HepG2 (cell line): ENCODE results near the gene LAMB2. TPM values are rescaled to one million over a fixed set of nuclear protein-coding genes. Genes with fewer than 3 reads are reported as not detected.
A peak's percentile ranks its signal among the peaks of the same experiment; 100 is the strongest.

ENCODE experiments used
- DR1 ChIP-seq: sonication (generic); formaldehyde crosslinking; IDR thresholded peaks from 2 replicates; pipeline ENCODE4 v1.8.0; 2021; ENCODE audit warnings: mild to moderate bottlenecking, missing genetic modification reagents, inconsistent platforms
- NR2F1 ChIP-seq, 2 experiments: fragments of 450-650 bp in 1 of 2; formaldehyde crosslinking in 1 of 2; IDR thresholded peaks; 2 replicates each; pipeline versions ENCODE4 v1.5.0 to v1.6.1; 2016 to 2020; ENCODE audit warnings: mild to moderate bottlenecking in 1 of 2, missing compliant biosample characterization in 1 of 2, missing genetic modification reagents in 1 of 2, moderate library complexity in 1 of 2
- PRDM10 ChIP-seq: sonication (generic); formaldehyde crosslinking; IDR thresholded peaks from 2 replicates; pipeline ENCODE4 v1.4.0; 2020; ENCODE audit warnings: low read depth, missing genetic modification reagents
- ZFP41 ChIP-seq: sonication (generic); formaldehyde crosslinking; IDR thresholded peaks from 2 replicates; pipeline ENCODE4 v1.4.0; 2020; ENCODE audit warnings: mild to moderate bottlenecking, missing genetic modification reagents, borderline replicate concordance
- ZNF18 ChIP-seq: sonication (generic); formaldehyde crosslinking; IDR thresholded peaks from 2 replicates; pipeline ENCODE4 v1.8.0; 2022; ENCODE audit warnings: mild to moderate bottlenecking, missing genetic modification reagents; ENCODE audit not compliant: insufficient replicate concordance
- polyA plus RNA-seq, 8 experiments: library from polyadenylated mRNA; depleted of rRNA in 3 of 8; stranded (reverse) in 7 of 8; unstranded in 1 of 8; fragments of >200 nt; fragmentation: Illumina TruSeq in 4 of 8; extraction: Trizol in 4 of 8; gene quantifications; 2 replicates each; pipeline versions ENCODE4 v1.2.1 to v1.2.3, GENCODE V29; 2011 to 2016; ENCODE audit warnings: low read depth in 4 of 8, missing spikeins in 1 of 8, mixed read lengths in 1 of 8; ENCODE audit not compliant: insufficient read depth in 1 of 8
- total RNA-seq, 5 experiments: library from RNA; depleted of rRNA; stranded (reverse); fragments of >200 nt; fragmentation: Illumina TruSeq; extraction: Trizol; gene quantifications; 2 replicates each; pipeline ENCODE4 v1.2.3, GENCODE V29; 2016; ENCODE audit warnings: low read depth in 1 of 5
- TF ChIP-seq, protein P1 (sequence below), 2 experiments: sonication (generic) in 1 of 2; formaldehyde crosslinking in 1 of 2; IDR thresholded peaks; 2 replicates each; pipeline versions ENCODE4 v1.6.1 to v1.9.0; 2014 to 2022; ENCODE audit warnings: antibody characterized with exemption in 1 of 2, borderline replicate concordance in 1 of 2, inconsistent platforms in 1 of 2, low read depth in 1 of 2, missing genetic modification reagents in 1 of 2
- TF ChIP-seq, protein P2 (sequence below), 2 experiments: sonication (generic) in 1 of 2; formaldehyde crosslinking in 1 of 2; IDR thresholded peaks; 2 replicates each; pipeline versions ENCODE4 v1.5.1 to v1.6.1; 2011 to 2020; ENCODE audit warnings: borderline replicate concordance in 1 of 2, low read depth in 1 of 2, low read length in 1 of 2, mild to moderate bottlenecking in 1 of 2, missing genetic modification reagents in 1 of 2, moderate library complexity in 1 of 2
- TF ChIP-seq, protein P3 (sequence below): IDR thresholded peaks from 2 replicates; pipeline ENCODE4 v1.6.1; 2016
- TF ChIP-seq, protein P4 (sequence below): sonication (generic); formaldehyde crosslinking; IDR thresholded peaks from 2 replicates; pipeline ENCODE4 v1.8.0; 2022; ENCODE audit warnings: mild to moderate bottlenecking, missing genetic modification reagents, moderate library complexity

The LAMB2 gene
- total and polyA plus RNA-seq, 2 of the 13 experiments (the other 11 are each of a cell fraction or from before 2014, with no cell fraction given): 208 to 443 TPM

DNA sequence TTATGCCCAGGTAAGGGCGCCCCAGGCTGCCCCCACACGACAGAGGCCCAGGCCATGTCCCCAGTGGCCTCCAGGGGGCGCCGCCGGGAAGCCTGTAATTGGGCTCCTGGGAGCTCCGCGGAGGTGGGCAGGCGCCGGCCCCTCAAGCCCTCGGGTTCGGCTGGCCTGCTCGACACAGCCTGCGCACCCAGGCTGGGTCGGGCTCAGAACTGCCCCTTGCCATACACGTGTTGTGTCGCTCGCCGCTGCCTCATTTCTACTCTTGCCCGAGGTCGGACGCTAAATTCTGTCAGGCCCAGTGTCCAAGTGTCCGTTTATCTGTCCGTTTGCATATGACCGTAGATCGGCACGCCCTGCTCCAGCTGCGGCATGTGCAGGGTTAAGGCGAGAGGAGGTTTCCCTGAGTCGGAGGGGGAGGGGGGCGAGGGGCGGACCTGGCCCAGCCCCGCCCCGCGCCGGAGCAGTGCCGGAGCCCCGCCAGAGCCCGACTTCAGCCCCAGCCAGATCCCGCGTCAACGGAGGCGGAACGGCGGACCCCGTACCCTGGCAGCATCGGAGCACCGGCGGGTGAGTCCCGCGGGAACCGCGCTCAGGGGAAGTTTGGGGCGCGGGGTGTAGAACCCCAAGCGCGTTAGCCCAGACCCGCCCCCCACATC, 38.4 kb upstream of the LAMB2 start, which contains the start of gene KLHDC8B (continued):
- TF ChIP-seq, protein P1, sequence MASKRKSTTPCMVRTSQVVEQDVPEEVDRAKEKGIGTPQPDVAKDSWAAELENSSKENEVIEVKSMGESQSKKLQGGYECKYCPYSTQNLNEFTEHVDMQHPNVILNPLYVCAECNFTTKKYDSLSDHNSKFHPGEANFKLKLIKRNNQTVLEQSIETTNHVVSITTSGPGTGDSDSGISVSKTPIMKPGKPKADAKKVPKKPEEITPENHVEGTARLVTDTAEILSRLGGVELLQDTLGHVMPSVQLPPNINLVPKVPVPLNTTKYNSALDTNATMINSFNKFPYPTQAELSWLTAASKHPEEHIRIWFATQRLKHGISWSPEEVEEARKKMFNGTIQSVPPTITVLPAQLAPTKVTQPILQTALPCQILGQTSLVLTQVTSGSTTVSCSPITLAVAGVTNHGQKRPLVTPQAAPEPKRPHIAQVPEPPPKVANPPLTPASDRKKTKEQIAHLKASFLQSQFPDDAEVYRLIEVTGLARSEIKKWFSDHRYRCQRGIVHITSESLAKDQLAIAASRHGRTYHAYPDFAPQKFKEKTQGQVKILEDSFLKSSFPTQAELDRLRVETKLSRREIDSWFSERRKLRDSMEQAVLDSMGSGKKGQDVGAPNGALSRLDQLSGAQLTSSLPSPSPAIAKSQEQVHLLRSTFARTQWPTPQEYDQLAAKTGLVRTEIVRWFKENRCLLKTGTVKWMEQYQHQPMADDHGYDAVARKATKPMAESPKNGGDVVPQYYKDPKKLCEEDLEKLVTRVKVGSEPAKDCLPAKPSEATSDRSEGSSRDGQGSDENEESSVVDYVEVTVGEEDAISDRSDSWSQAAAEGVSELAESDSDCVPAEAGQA (IDR thresholded peaks at IDR 0.05; ENCODE audit: low read depth): no peak
- TF ChIP-seq, protein P1 (CRISPR knock-in tag; IDR thresholded peaks at IDR 0.05; ENCODE audit: borderline replicate concordance): no peak
- TF ChIP-seq NR2F1 (CRISPR knock-in tag; IDR thresholded peaks at IDR 0.05) (peak in 1 of 2 experiments; percentile 15; a peak in 1 of 4 replicates), ZNF18 (CRISPR knock-in tag) (peak; percentile 47), ZFP41 (CRISPR knock-in tag) (no peak), DR1 (no peak; the same call in 1 of the 2 replicates), PRDM10 (CRISPR knock-in tag) (peak; percentile 14; the same call in 1 of the 2 replicates)
- TF ChIP-seq, protein P2, sequence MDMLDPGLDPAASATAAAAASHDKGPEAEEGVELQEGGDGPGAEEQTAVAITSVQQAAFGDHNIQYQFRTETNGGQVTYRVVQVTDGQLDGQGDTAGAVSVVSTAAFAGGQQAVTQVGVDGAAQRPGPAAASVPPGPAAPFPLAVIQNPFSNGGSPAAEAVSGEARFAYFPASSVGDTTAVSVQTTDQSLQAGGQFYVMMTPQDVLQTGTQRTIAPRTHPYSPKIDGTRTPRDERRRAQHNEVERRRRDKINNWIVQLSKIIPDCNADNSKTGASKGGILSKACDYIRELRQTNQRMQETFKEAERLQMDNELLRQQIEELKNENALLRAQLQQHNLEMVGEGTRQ (IDR thresholded peaks at IDR 0.05; ENCODE audit: low read depth, low read length): no peak
- TF ChIP-seq, protein P2 (CRISPR knock-in tag; IDR thresholded peaks at IDR 0.05; ENCODE audit: borderline replicate concordance): peak; percentile 53; the same call in 1 of the 2 replicates
- TF ChIP-seq, protein P3, sequence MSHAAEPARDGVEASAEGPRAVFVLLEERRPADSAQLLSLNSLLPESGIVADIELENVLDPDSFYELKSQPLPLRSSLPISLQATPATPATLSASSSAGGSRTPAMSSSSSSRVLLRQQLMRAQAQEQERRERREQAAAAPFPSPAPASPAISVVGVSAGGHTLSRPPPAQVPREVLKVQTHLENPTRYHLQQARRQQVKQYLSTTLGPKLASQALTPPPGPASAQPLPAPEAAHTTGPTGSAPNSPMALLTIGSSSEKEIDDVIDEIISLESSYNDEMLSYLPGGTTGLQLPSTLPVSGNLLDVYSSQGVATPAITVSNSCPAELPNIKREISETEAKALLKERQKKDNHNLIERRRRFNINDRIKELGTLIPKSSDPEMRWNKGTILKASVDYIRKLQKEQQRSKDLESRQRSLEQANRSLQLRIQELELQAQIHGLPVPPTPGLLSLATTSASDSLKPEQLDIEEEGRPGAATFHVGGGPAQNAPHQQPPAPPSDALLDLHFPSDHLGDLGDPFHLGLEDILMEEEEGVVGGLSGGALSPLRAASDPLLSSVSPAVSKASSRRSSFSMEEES: peak; percentile 72; the same call in 1 of the 2 replicates
- TF ChIP-seq, protein P4, sequence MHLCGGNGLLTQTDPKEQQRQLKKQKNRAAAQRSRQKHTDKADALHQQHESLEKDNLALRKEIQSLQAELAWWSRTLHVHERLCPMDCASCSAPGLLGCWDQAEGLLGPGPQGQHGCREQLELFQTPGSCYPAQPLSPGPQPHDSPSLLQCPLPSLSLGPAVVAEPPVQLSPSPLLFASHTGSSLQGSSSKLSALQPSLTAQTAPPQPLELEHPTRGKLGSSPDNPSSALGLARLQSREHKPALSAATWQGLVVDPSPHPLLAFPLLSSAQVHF (CRISPR knock-in tag): 0 out of 2 replicates have a peak, but pooled peaks have one; percentile 40
